SK-N-SH (cell line): Measurements from ENCODE around the gene KRT9. TPM values are rescaled to one million over a fixed set of nuclear protein-coding genes. Genes with fewer than 3 reads are reported as not detected.

ENCODE experiments used
- CTCF ChIA-PET: fragments of 300-600, 350-600 bp; formaldehyde crosslinking; extraction: SDS; loops from one replicate; lab custom pipeline; 2021; lab: Yijun Ruan, JAX
- POLR2A ChIA-PET: fragments of 350-600 bp; sonication (Branson Sonifier 250); formaldehyde crosslinking; extraction: SDS; loops from one replicate; lab custom pipeline; 2020; ENCODE audit warnings: antibody characterized with exemption, inconsistent platforms; lab: Yijun Ruan, JAX
- DNase-seq: peaks from one replicate; pipeline ENCODE4 v3.0.0; 2012
- H2AFZ ChIP-seq: fragments of 200-600 bp; sonication (generic); 2 replicates; pipeline ENCODE4 v1.8.1; 2016; ENCODE audit warnings: antibody characterized with exemption, mild to moderate bottlenecking, low read depth
- H3F3A ChIP-seq: fragments of 200-600 bp; sonication (generic); replicated peaks from 2 replicates; pipeline ENCODE3; 2016; ENCODE audit warnings: antibody characterized with exemption, mild to moderate bottlenecking; ENCODE audit not compliant: insufficient read depth
- H3K27ac ChIP-seq, 2 experiments: fragments of 200-500 bp in 1 of 2; fragments of 200-600 bp in 1 of 2; sonication (Bioruptor generic) in 1 of 2; sonication (generic), shearing (Covaris generic) in 1 of 2; 2 replicates each; pipeline versions ENCODE4 v1.5.1 to v1.6.1; 2014 to 2016; ENCODE audit warnings: low read depth in 2 of 2, inconsistent platforms in 1 of 2, low read length in 1 of 2, mild to moderate bottlenecking in 1 of 2, mixed read lengths in 1 of 2
- H3K27me3 ChIP-seq: fragments of 200-600 bp; sonication (generic), shearing (Covaris generic); 2 replicates; pipeline ENCODE4 v1.6.1; 2016; ENCODE audit warnings: mixed run types; ENCODE audit not compliant: insufficient read depth
- H3K36me3 ChIP-seq, 2 experiments: fragments of 200-500 bp in 1 of 2; fragments of 200-600 bp in 1 of 2; sonication (Bioruptor generic) in 1 of 2; sonication (generic) in 1 of 2; replicated peaks in 1 of 2; 2 replicates each; pipeline versions ENCODE3 to v1.5.1; 2014 to 2016; ENCODE audit warnings: low read length in 1 of 2, mild to moderate bottlenecking in 1 of 2; ENCODE audit not compliant: insufficient read depth in 2 of 2, control insufficient read depth in 1 of 2
- H3K4me1 ChIP-seq, 2 experiments: fragments of 200-500 bp in 1 of 2; fragments of 200-600 bp in 1 of 2; sonication (Bioruptor generic) in 1 of 2; sonication (generic), shearing (Covaris generic) in 1 of 2; 2 replicates each; pipeline versions ENCODE4 v1.5.1 to v1.6.1; 2014 to 2016; ENCODE audit warnings: low read depth in 1 of 2, low read length in 1 of 2, mixed run types in 1 of 2; ENCODE audit not compliant: insufficient read depth in 2 of 2, control insufficient read depth in 1 of 2
- H3K4me2 ChIP-seq: fragments of 200-600 bp; sonication (generic), shearing (Covaris generic); 2 replicates; pipeline ENCODE4 v1.6.1; 2017; ENCODE audit warnings: mixed run types
- H3K4me3 ChIP-seq, 2 experiments: fragments of 200-500 bp in 1 of 2; fragments of 200-600 bp in 1 of 2; sonication (Bioruptor generic) in 1 of 2; sonication (generic), shearing (Covaris generic) in 1 of 2; 2 replicates each; pipeline versions ENCODE4 v1.5.1 to v1.8.1; 2014 to 2016; ENCODE audit warnings: low read depth in 2 of 2, inconsistent platforms in 1 of 2, low read length in 1 of 2, mild to moderate bottlenecking in 1 of 2, mixed read lengths in 1 of 2, moderate library complexity in 1 of 2
- H3K79me2 ChIP-seq: fragments of 200-600 bp; sonication (generic); 2 replicates; pipeline ENCODE4 v1.8.1; 2017; ENCODE audit warnings: mild to moderate bottlenecking; ENCODE audit not compliant: insufficient read depth
- H3K9ac ChIP-seq: fragments of 200-600 bp; sonication (generic); 2 replicates; pipeline ENCODE4 v1.6.1; 2017; ENCODE audit warnings: mixed run types
- H3K9me2 ChIP-seq: fragments of 200-600 bp; sonication (generic); 2 replicates; pipeline ENCODE4 v1.6.1; 2017; ENCODE audit warnings: mixed run types
- H3K9me3 ChIP-seq: fragments of 200-600 bp; sonication (generic); 2 replicates; pipeline ENCODE4 v1.6.1; 2017; ENCODE audit warnings: mixed run types, mild to moderate bottlenecking, moderate library complexity
- H4K20me1 ChIP-seq: fragments of 200-600 bp; sonication (generic); 2 replicates; pipeline ENCODE4 v1.6.1; 2017; ENCODE audit warnings: mild to moderate bottlenecking, mixed run types; ENCODE audit not compliant: insufficient read depth
- CHD2 ChIP-seq: fragments of 150-350 bp; IDR thresholded peaks from 2 replicates; pipeline ENCODE4 v1.6.1; 2018; ENCODE audit warnings: low read length; ENCODE audit not compliant: partially characterized antibody
- FOXM1 ChIP-seq: IDR thresholded peaks from 2 replicates; pipeline ENCODE4 v1.4.0; 2012; ENCODE audit warnings: low read depth, mild to moderate bottlenecking
- GATA2 ChIP-seq: sonication (generic); formaldehyde crosslinking; IDR thresholded peaks from 2 replicates; pipeline ENCODE4 v1.5.0; 2020; ENCODE audit warnings: mild to moderate bottlenecking, missing genetic modification reagents
- IRF3 ChIP-seq: fragments of 150-350 bp; IDR thresholded peaks from 2 replicates; pipeline ENCODE4 v1.6.1; 2016; ENCODE audit warnings: mild to moderate bottlenecking, low read depth, low read length
- MEF2A ChIP-seq: IDR thresholded peaks from 2 replicates; pipeline ENCODE4 v1.4.0; 2012; ENCODE audit warnings: low read depth, borderline replicate concordance
- MXI1 ChIP-seq: IDR thresholded peaks from 2 replicates; pipeline ENCODE4 v1.6.1; 2012; ENCODE audit warnings: mild to moderate bottlenecking, low read depth, low read length, improper control_type of control experiment
- PBX3 ChIP-seq: IDR thresholded peaks from 2 replicates; pipeline ENCODE4; 2012
- POLR2AphosphoS5 ChIP-seq: IDR thresholded peaks from 2 replicates; pipeline ENCODE4 v1.6.1; 2012; ENCODE audit warnings: low read depth, low read length
- RAD21 ChIP-seq: IDR thresholded peaks from 2 replicates; pipeline ENCODE4 v1.6.1; 2012; ENCODE audit warnings: mild to moderate bottlenecking, low read length
- RXRA ChIP-seq: IDR thresholded peaks from 2 replicates; pipeline ENCODE4 v1.4.0; 2012; ENCODE audit warnings: low read depth, mild to moderate bottlenecking, borderline replicate concordance
- SMC3 ChIP-seq: IDR thresholded peaks from 2 replicates; pipeline ENCODE4 v1.6.1; 2012; ENCODE audit warnings: low read depth, low read length, improper control_type of control experiment
- WGBS: methylation state at CpG from one replicate; pipeline ENCODE4 v1.1.6; 2017; ENCODE audit warnings: low lambda C conversion rate; 5-methylcytosine and 5-hydroxymethylcytosine counted together
- polyA plus RNA-seq, 3 experiments: library from polyadenylated mRNA; depleted of rRNA; stranded (reverse); fragments of >200 nt; gene quantifications; 2 replicates each; pipeline ENCODE4 v1.2.3, GENCODE V29; 2012

The KRT9 gene
- polyA plus RNA-seq, 1 of the 3 experiments (the other 2 are of a cell fraction): not detected

- CTCF ChIA-PET: interaction anchor here (1.1 to 6.1 kb wide), 7 partner anchors 9 to 146 kb away, joined by 3 to 124 read pairs (median 4); no protein-coding TSS in a partner anchor
- POLR2A ChIA-PET: interaction anchor here (1.3 to 3.3 kb wide), 3 partner anchors 10 to 31 kb away, joined by 3 to 30 read pairs (median 3); no protein-coding TSS in a partner anchor
- H3K27ac ChIP-seq: peak overlapping the region in 1 of 2 experiments; percentile 8; a peak in 1 of 4 replicates
- no peaks in the 10 kb centered on the region for H4K20me1 ChIP-seq
- TF ChIP-seq CHD2 (no peak), RXRA (no peak), IRF3 (no peak), GATA2 (CRISPR knock-in tag) (peak; percentile 65), POLR2AphosphoS5 (no peak), FOXM1 (no peak), MXI1 (no peak), MEF2A (no peak), PBX3 (peak; percentile 29; the same call in 1 of the 2 replicates)
- H2AFZ ChIP-seq: no peak overlapping the region
- peaks cover 41 to 54% of the 10 kb centered on the region in 2 experiments for H3K4me1 ChIP-seq
- H3K4me2 ChIP-seq: no peak overlapping the region
- 87% methylated on average over 3 of the region's 11 CpGs for WGBS
- peaks cover 2% of the 10 kb centered on the region for H3F3A ChIP-seq
- no peaks in the 10 kb centered on the region for H3K27me3 ChIP-seq
- no peak for DNase-seq
- H3K9me2 ChIP-seq: no peaks in the 10 kb centered on the region
- no peak overlapping the region for H3K9ac ChIP-seq
- no peaks in the 10 kb centered on the region for H3K79me2 ChIP-seq
- no peaks in the 10 kb centered on the region for H3K36me3 ChIP-seq
- no peaks in the 10 kb centered on the region for H3K9me3 ChIP-seq
- no peak overlapping the region for H3K4me3 ChIP-seq
Observed at GRCh38 chr17:41519501-41520224, 52.2 kb downstream of the KRT9 start.

DNA sequence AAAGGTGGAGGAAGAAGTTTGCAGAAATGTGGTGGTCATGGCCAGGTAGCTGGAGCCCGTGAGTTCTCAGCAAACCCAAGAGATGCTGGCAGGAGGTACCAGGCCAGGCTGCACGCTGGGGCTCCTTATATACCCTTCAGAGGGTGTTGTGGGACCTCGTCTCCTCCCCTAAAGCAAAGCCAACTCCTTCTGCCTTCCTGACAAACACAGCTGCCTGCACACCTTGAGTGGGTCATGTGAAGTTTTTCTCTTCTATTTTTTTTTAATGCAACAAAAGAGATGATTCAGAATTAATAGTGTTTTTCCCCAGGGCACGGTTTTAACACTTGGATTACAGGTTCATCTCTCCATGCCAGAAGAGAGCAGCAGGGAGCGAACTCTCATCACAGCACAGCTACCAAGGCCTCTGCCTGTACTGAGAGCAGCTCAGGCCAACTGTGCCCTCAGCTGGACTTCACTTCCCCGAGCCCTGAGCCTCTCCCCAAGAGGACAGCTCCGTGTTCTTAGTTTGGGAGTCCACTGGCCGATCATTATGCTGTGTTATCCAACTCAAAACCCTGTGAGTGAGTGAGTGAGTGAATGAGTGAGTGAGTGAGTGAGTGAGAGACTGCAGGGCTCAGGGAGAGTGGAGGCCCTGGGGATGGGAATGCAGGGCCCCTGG, 52.9 kb downstream of the KRT9 start, which contains the start of gene KRT15:
KRT15 (minus strand) TSS at position 102 of the 661 bp plus-strand sequence; CDS start at position 39, 63 bp downstream.
- peaks cover 34 to 48% of the 10 kb centered on the region in 2 experiments for H3K4me1 ChIP-seq
- no peak within 1 kb of the TSS for H3K4me3 ChIP-seq
- no peak within 1 kb of the TSS for H3K9ac ChIP-seq
- H4K20me1 ChIP-seq: no peaks in the 10 kb centered on the region
- no peak within 1 kb of the TSS for H3K4me2 ChIP-seq
- no peak within 1 kb of the TSS for H2AFZ ChIP-seq
- H3K9me2 ChIP-seq: no peaks in the 10 kb centered on the region
- no peaks in the 10 kb centered on the region for H3K36me3 ChIP-seq
- H3K27me3 ChIP-seq: no peaks in the 10 kb centered on the region
- H3F3A ChIP-seq: peaks cover 2% of the 10 kb centered on the region
- TF ChIP-seq RAD21 (peak; percentile 28), GATA2 (CRISPR knock-in tag) (no peak), SMC3 (peak; percentile 24; the same call in 1 of the 2 replicates)
- no peak for DNase-seq
- CTCF ChIA-PET: interaction anchor here (0.7 to 6.1 kb wide), 8 partner anchors 9 to 144 kb away, joined by 3 to 124 read pairs (median 4); no protein-coding TSS in a partner anchor
- H3K79me2 ChIP-seq: no peaks in the 10 kb centered on the region
- 87% methylated on average over 7 of the region's 8 CpGs for WGBS
- no peaks in the 10 kb centered on the region for H3K9me3 ChIP-seq
- peak within 1 kb of the TSS in 1 of 2 experiments; percentile 14; a peak in 2 of 4 replicates for H3K27ac ChIP-seq
- POLR2A ChIA-PET: interaction anchor here (1.3 to 3.3 kb wide), 2 partner anchors 11 to 29 kb away, joined by 5 to 30 read pairs; no protein-coding TSS in a partner anchor
